GM20000 (cell line): ENCODE data around the gene PNKP.
A peak's percentile ranks its signal among the peaks of the same experiment; 100 is the strongest.

Experiments
- DNase-seq: peaks from one replicate; pipeline ENCODE4 v3.0.0; 2012; ENCODE audit warnings: low spot score
- CTCF ChIP-seq: IDR thresholded peaks from 2 replicates; pipeline ENCODE4 v1.5.1; 2012; ENCODE audit warnings: mild to moderate bottlenecking, control low read depth; ENCODE audit errors: extremely low read depth, missing control alignments

The PNKP gene

GRCh38 chr19:49818649-49819370, 48.6 kb downstream of the PNKP start:
- no peak for TF ChIP-seq CTCF
- no peak for DNase-seq

GRCh38 chr19:49817964-49818648, 49.3 kb downstream of the PNKP start, which contains the start of gene MED25:
TSS of gene MED25 (plus strand) at chr19:49818289. CDS start at chr19:49818342, 53 bp downstream.
- DNase-seq = peak; percentile 93
- no peak for TF ChIP-seq CTCF

- TF ChIP-seq CTCF = no peak
- no peak for DNase-seq
These were observed 50.8 kb downstream of the PNKP start for GRCh38 chr19:49816590-49816989.

GRCh38 chr19:49814010-49814409, 53.4 kb downstream of the PNKP start:
- TF ChIP-seq CTCF = no peak
- no peak for DNase-seq

- DNase-seq = peak; percentile 93
- TF ChIP-seq CTCF = no peak
These were observed 54.1 kb downstream of the PNKP start, which contains the start of gene FUZ for GRCh38 chr19:49812997-49813861. TSS of gene FUZ (minus strand) at chr19:49813292. CDS start at chr19:49813106, 186 bp downstream.

- TF ChIP-seq CTCF = no peak
- no peak for DNase-seq
These were observed 54.9 kb downstream of the PNKP start for GRCh38 chr19:49812452-49812996.
